Activated naive CD8-positive, alpha-beta T cell treated with anti-CD3 and anti-CD28 coated beads, Interleukin-2, amount 50 U/mL, for 24 hours (primary cell): ENCODE measurements around the gene CNTNAP3.
"Not testable (repeated sequence)": the region's sequence is repeated elsewhere in the genome, so short reads cannot be mapped to it uniquely, and the experiment has no call there.

Experiments used
- ATAC-seq: fragments of 150-1000 bp; cut with Tn5 transposase; one replicate; pipeline ENCODE4 v1.10.0; 2021
- DNase-seq: peaks from one replicate; pipeline ENCODE4 v3.0.0; 2021
- H3K27ac Mint-ChIP-seq: one replicate; pipeline ENCODE4 v1.8.0; 2021; ENCODE audit warnings: mild to moderate bottlenecking, mixed read lengths
- H3K27me3 Mint-ChIP-seq: one replicate; pipeline ENCODE4 v1.8.0; 2021; ENCODE audit warnings: mixed read lengths
- H3K36me3 Mint-ChIP-seq: one replicate; pipeline ENCODE4 v1.8.0; 2021; ENCODE audit warnings: low read depth, mixed read lengths
- H3K4me1 Mint-ChIP-seq: one replicate; pipeline ENCODE4 v1.8.0; 2021; ENCODE audit warnings: mixed read lengths
- H3K4me3 Mint-ChIP-seq: one replicate; pipeline ENCODE4 v1.8.0; 2021; ENCODE audit warnings: mild to moderate bottlenecking, moderate library complexity, mixed read lengths
- H3K9me3 Mint-ChIP-seq: one replicate; pipeline ENCODE4 v1.8.0; 2021; ENCODE audit warnings: mixed read lengths

Gene CNTNAP3

GRCh38 chr9:39287980-39288379, at the start of gene CNTNAP3:
CNTNAP3 (minus strand) TSS chr9:39288167; CDS start chr9:39288064, 103 bp downstream.
- H3K9me3 Mint-ChIP-seq, H3K4me1 Mint-ChIP-seq, DNase-seq, ATAC-seq, H3K4me3 Mint-ChIP-seq, H3K36me3 Mint-ChIP-seq, H3K27ac Mint-ChIP-seq, H3K27me3 Mint-ChIP-seq: not testable (repeated sequence)

- not testable (repeated sequence) for H3K27me3 Mint-ChIP-seq, H3K27ac Mint-ChIP-seq, H3K4me1 Mint-ChIP-seq, ATAC-seq, H3K9me3 Mint-ChIP-seq, DNase-seq, H3K4me3 Mint-ChIP-seq, H3K36me3 Mint-ChIP-seq
These were observed 8.0 kb downstream of the CNTNAP3 start for GRCh38 chr9:39279995-39280394.

- not testable (repeated sequence) for H3K27ac Mint-ChIP-seq, H3K4me3 Mint-ChIP-seq, ATAC-seq, H3K36me3 Mint-ChIP-seq, H3K9me3 Mint-ChIP-seq, H3K27me3 Mint-ChIP-seq, DNase-seq, H3K4me1 Mint-ChIP-seq
These were observed 45.5 kb downstream of the CNTNAP3 start for GRCh38 chr9:39242513-39242912.

GRCh38 chr9:39232130-39232991, 55.6 kb downstream of the CNTNAP3 start:
- H3K9me3 Mint-ChIP-seq, H3K27ac Mint-ChIP-seq, H3K36me3 Mint-ChIP-seq, ATAC-seq, H3K27me3 Mint-ChIP-seq, DNase-seq, H3K4me3 Mint-ChIP-seq, H3K4me1 Mint-ChIP-seq: not testable (repeated sequence)

GRCh38 chr9:39215976-39216375, 72.0 kb downstream of the CNTNAP3 start:
- not testable (repeated sequence) for H3K4me3 Mint-ChIP-seq, ATAC-seq, DNase-seq, H3K27me3 Mint-ChIP-seq, H3K36me3 Mint-ChIP-seq, H3K9me3 Mint-ChIP-seq, H3K4me1 Mint-ChIP-seq, H3K27ac Mint-ChIP-seq

- H3K4me3 Mint-ChIP-seq, ATAC-seq, DNase-seq, H3K27me3 Mint-ChIP-seq, H3K27ac Mint-ChIP-seq, H3K36me3 Mint-ChIP-seq, H3K4me1 Mint-ChIP-seq, H3K9me3 Mint-ChIP-seq: not testable (repeated sequence)
These were observed 78.2 kb downstream of the CNTNAP3 start for GRCh38 chr9:39209773-39210172.

GRCh38 chr9:39206643-39207042, 81.3 kb downstream of the CNTNAP3 start:
- not testable (repeated sequence) for H3K9me3 Mint-ChIP-seq, H3K4me1 Mint-ChIP-seq, H3K27ac Mint-ChIP-seq, ATAC-seq, DNase-seq, H3K36me3 Mint-ChIP-seq, H3K27me3 Mint-ChIP-seq, H3K4me3 Mint-ChIP-seq

GRCh38 chr9:39205842-39206241, 82.1 kb downstream of the CNTNAP3 start:
- H3K36me3 Mint-ChIP-seq, DNase-seq, H3K9me3 Mint-ChIP-seq, H3K4me3 Mint-ChIP-seq, H3K4me1 Mint-ChIP-seq, H3K27ac Mint-ChIP-seq, H3K27me3 Mint-ChIP-seq, ATAC-seq: not testable (repeated sequence)

GRCh38 chr9:39200412-39200811, 87.6 kb downstream of the CNTNAP3 start:
- not testable (repeated sequence) for ATAC-seq, H3K27ac Mint-ChIP-seq, H3K36me3 Mint-ChIP-seq, DNase-seq, H3K27me3 Mint-ChIP-seq, H3K9me3 Mint-ChIP-seq, H3K4me1 Mint-ChIP-seq, H3K4me3 Mint-ChIP-seq

- ATAC-seq, DNase-seq, H3K4me1 Mint-ChIP-seq, H3K27ac Mint-ChIP-seq, H3K9me3 Mint-ChIP-seq, H3K4me3 Mint-ChIP-seq, H3K27me3 Mint-ChIP-seq, H3K36me3 Mint-ChIP-seq: not testable (repeated sequence)
These were observed 89.8 kb downstream of the CNTNAP3 start for GRCh38 chr9:39198000-39198709.

- not testable (repeated sequence) for H3K4me1 Mint-ChIP-seq, H3K4me3 Mint-ChIP-seq, H3K27ac Mint-ChIP-seq, H3K9me3 Mint-ChIP-seq, H3K27me3 Mint-ChIP-seq, ATAC-seq, H3K36me3 Mint-ChIP-seq, DNase-seq
These were observed 116.6 kb downstream of the CNTNAP3 start for GRCh38 chr9:39171370-39171769.

GRCh38 chr9:39157714-39158113, 130.3 kb downstream of the CNTNAP3 start:
- not testable (repeated sequence) for H3K36me3 Mint-ChIP-seq, H3K27ac Mint-ChIP-seq, H3K9me3 Mint-ChIP-seq, ATAC-seq, H3K27me3 Mint-ChIP-seq, H3K4me1 Mint-ChIP-seq, H3K4me3 Mint-ChIP-seq, DNase-seq

GRCh38 chr9:39132826-39133552, 155.0 kb downstream of the CNTNAP3 start:
- H3K4me3 Mint-ChIP-seq, DNase-seq, H3K27ac Mint-ChIP-seq, H3K27me3 Mint-ChIP-seq, H3K9me3 Mint-ChIP-seq, H3K36me3 Mint-ChIP-seq, ATAC-seq, H3K4me1 Mint-ChIP-seq: not testable (repeated sequence)

GRCh38 chr9:39121401-39121800, 166.6 kb downstream of the CNTNAP3 start:
- not testable (repeated sequence) for DNase-seq, H3K4me1 Mint-ChIP-seq, H3K27ac Mint-ChIP-seq, H3K27me3 Mint-ChIP-seq, H3K36me3 Mint-ChIP-seq, ATAC-seq, H3K4me3 Mint-ChIP-seq
- peaks cover 10% of the 10 kb centered on the region for H3K9me3 Mint-ChIP-seq

- not testable (repeated sequence) for H3K27me3 Mint-ChIP-seq, H3K36me3 Mint-ChIP-seq, DNase-seq, ATAC-seq, H3K9me3 Mint-ChIP-seq, H3K27ac Mint-ChIP-seq, H3K4me3 Mint-ChIP-seq, H3K4me1 Mint-ChIP-seq
These were observed 176.2 kb downstream of the CNTNAP3 start for GRCh38 chr9:39111746-39112145.
